Natural killer cell (primary cell): ENCODE data around the gene KCNH1. TPM values are rescaled to one million over a fixed set of nuclear protein-coding genes. Genes with fewer than 3 reads are reported as not detected.

Source experiments
- ATAC-seq, 3 donors: fragments of 150-1000 bp in 2 of 3; fragments of 200-7000 bp in 1 of 3; cut with Tn5 transposase; 1 replicate in 1 of 3; 2 replicates in 2 of 3; pipeline ENCODE4 v1.10.0; 2021; ENCODE audit warnings: mild to moderate bottlenecking in 2 of 3, moderate library complexity in 2 of 3
- DNase-seq, 2 donors: peaks; one replicate each; pipeline versions ENCODE4 v3.0.0 to v3.0.0-alpha.2; 2013 to 2021; ENCODE audit warnings: mixed read lengths in 1 of 2
- H3K27ac ChIP-seq: one replicate; pipeline ENCODE4 v1.5.1; 2013; ENCODE audit warnings: mild to moderate bottlenecking, low read length
- H3K27me3 ChIP-seq: one replicate; pipeline ENCODE4 v1.6.1; 2013; ENCODE audit warnings: low read length; ENCODE audit not compliant: control insufficient read depth, insufficient read depth
- H3K36me3 ChIP-seq: one replicate; pipeline ENCODE4 v1.6.1; 2013; ENCODE audit warnings: low read length; ENCODE audit not compliant: control insufficient read depth, insufficient read depth
- H3K4me1 ChIP-seq: one replicate; pipeline ENCODE4 v1.6.1; 2013; ENCODE audit warnings: low read length; ENCODE audit not compliant: control insufficient read depth, insufficient read depth
- H3K4me3 ChIP-seq: one replicate; pipeline ENCODE4 v1.5.1; 2013; ENCODE audit warnings: low read length
- H3K9me3 ChIP-seq: one replicate; pipeline ENCODE4 v1.6.1; 2013; ENCODE audit warnings: low read length; ENCODE audit not compliant: control insufficient read depth, insufficient read depth
- H3K27ac Mint-ChIP-seq, 2 donors: one replicate each; pipeline ENCODE4 v1.8.0; 2022; ENCODE audit warnings: mild to moderate bottlenecking in 2 of 2, mixed read lengths in 2 of 2, moderate library complexity in 1 of 2
- H3K27me3 Mint-ChIP-seq, 2 donors: one replicate each; pipeline ENCODE4 v1.8.0; 2022; ENCODE audit warnings: low read depth in 2 of 2, mixed read lengths in 2 of 2
- H3K36me3 Mint-ChIP-seq: one replicate; pipeline ENCODE4 v1.8.0; 2022; ENCODE audit warnings: mixed read lengths
- H3K4me1 Mint-ChIP-seq, 2 donors: one replicate each; pipeline ENCODE4 v1.8.0; 2022; ENCODE audit warnings: mixed read lengths in 2 of 2
- H3K4me3 Mint-ChIP-seq: one replicate; pipeline ENCODE4 v1.8.0; 2022; ENCODE audit warnings: mild to moderate bottlenecking, moderate library complexity, mixed read lengths
- H3K9me3 Mint-ChIP-seq, 2 donors: one replicate each; pipeline ENCODE4 v1.8.0; 2022; ENCODE audit warnings: mixed read lengths in 2 of 2
- WGBS: methylation state at CpG from one replicate; pipeline ENCODE4 v1.1.7; 2013; ENCODE audit warnings: missing lambda C conversion rate; ENCODE audit not compliant: insufficient coverage; 5-methylcytosine and 5-hydroxymethylcytosine counted together
- intact Hi-C: fragments of 100-400 bp; cut with micrococcal nuclease; formaldehyde crosslinking; loops from one replicate; pipeline ENCODE4 v1.14.2; 2022
- total RNA-seq, 4 donors: library from RNA; stranded (reverse); fragments of 120-200 nt in 1 of 4; gene quantifications; one replicate each; pipeline versions ENCODE4 v1.2.3 to v1.2.4, GENCODE V29; 2013 to 2022
- TF ChIP-seq, protein P1 (sequence below): fragments of 200-600 bp; IDR thresholded peaks from one replicate; pipeline ENCODE4 v1.8.0; 2022; ENCODE audit warnings: antibody characterized with exemption

KCNH1 gene
- total RNA-seq, 3 donors from 2014 or later (not counting 1 experiment from before 2014, with no cell fraction given), result not detected

DNA sequence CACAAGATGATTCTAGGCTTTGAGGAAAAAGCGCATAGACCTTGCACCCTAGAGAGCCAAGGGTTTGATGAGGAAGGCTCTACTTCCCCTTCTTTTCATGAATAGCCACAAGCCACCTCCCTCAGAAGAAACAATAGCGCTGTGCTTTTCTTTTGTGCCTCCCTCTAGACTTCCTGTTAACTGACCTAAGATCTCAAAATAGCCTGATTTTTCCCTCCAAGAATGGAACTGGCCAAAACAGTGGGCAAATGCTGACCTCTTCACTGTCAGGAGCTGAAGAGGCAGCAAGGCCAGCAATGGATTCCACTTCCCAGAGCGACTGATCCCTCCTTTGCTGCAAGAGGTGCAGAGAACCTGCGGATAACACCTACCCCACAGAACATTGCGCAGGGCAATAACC lies 362.8 kb downstream of the KCNH1 start:
- H3K27me3 Mint-ChIP-seq, result no peaks in the 10 kb centered on the region
- H3K27ac Mint-ChIP-seq, result no peak overlapping the region
- no peak for ATAC-seq
- H3K36me3 Mint-ChIP-seq, result no peaks in the 10 kb centered on the region
- H3K4me1 ChIP-seq, result no peaks in the 10 kb centered on the region
- no peak for DNase-seq
- 67% methylated on average over 5 of the region's 5 CpGs for WGBS
- intact Hi-C loops, result no loop called here
- no peaks in the 10 kb centered on the region for H3K27me3 ChIP-seq
- no peaks in the 10 kb centered on the region for H3K9me3 ChIP-seq
- H3K27ac ChIP-seq, result no peak overlapping the region
- no peak overlapping the region for H3K4me3 ChIP-seq
- no peaks in the 10 kb centered on the region for H3K9me3 Mint-ChIP-seq
- no peaks in the 10 kb centered on the region for H3K36me3 ChIP-seq
- TF ChIP-seq, protein P1, sequence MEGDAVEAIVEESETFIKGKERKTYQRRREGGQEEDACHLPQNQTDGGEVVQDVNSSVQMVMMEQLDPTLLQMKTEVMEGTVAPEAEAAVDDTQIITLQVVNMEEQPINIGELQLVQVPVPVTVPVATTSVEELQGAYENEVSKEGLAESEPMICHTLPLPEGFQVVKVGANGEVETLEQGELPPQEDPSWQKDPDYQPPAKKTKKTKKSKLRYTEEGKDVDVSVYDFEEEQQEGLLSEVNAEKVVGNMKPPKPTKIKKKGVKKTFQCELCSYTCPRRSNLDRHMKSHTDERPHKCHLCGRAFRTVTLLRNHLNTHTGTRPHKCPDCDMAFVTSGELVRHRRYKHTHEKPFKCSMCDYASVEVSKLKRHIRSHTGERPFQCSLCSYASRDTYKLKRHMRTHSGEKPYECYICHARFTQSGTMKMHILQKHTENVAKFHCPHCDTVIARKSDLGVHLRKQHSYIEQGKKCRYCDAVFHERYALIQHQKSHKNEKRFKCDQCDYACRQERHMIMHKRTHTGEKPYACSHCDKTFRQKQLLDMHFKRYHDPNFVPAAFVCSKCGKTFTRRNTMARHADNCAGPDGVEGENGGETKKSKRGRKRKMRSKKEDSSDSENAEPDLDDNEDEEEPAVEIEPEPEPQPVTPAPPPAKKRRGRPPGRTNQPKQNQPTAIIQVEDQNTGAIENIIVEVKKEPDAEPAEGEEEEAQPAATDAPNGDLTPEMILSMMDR, result no peak
- no peaks in the 10 kb centered on the region for H3K4me1 Mint-ChIP-seq
- H3K4me3 Mint-ChIP-seq, result no peak overlapping the region

GRCh38 chr1:210770396-210770984 lies 363.5 kb downstream of the KCNH1 start:
- H3K27ac ChIP-seq, result no peak overlapping the region
- no peak for ATAC-seq
- no peak overlapping the region for H3K4me3 Mint-ChIP-seq
- TF ChIP-seq, protein P1, result no peak
- H3K4me1 Mint-ChIP-seq, result no peaks in the 10 kb centered on the region
- DNase-seq, result no peak
- intact Hi-C loops, result no loop called here
- no peaks in the 10 kb centered on the region for H3K27me3 ChIP-seq
- no peaks in the 10 kb centered on the region for H3K27me3 Mint-ChIP-seq
- H3K36me3 ChIP-seq, result no peaks in the 10 kb centered on the region
- 87% methylated on average over 9 of the region's 9 CpGs for WGBS
- H3K27ac Mint-ChIP-seq, result no peak overlapping the region
- H3K4me3 ChIP-seq, result no peak overlapping the region
- no peaks in the 10 kb centered on the region for H3K4me1 ChIP-seq
- no peaks in the 10 kb centered on the region for H3K36me3 Mint-ChIP-seq
- H3K9me3 ChIP-seq, result no peaks in the 10 kb centered on the region
- H3K9me3 Mint-ChIP-seq, result no peaks in the 10 kb centered on the region

DNA sequence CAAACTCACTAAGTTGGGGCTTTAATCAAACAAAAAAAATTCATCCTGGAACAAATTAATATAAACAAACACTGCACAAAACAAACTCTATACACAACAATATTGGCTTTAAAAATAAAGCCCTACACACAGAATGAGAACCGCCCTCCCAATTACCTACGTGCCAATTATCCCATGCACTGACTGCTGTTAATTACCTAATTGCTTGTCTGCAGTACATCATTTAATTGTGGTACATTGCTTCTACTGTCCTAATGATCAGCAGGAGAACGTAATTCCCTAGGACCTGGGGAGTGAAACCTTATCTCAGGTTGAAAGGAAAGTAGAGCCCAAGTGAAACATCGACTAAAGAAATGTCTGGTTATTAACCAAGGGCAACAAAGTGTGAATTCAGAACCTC lies 364.5 kb downstream of the KCNH1 start:
- H3K36me3 ChIP-seq, result no peaks in the 10 kb centered on the region
- Mint-ChIP-seq H3K27me3 (no peaks in the 10 kb centered on the region), H3K36me3 (no peaks in the 10 kb centered on the region), H3K9me3 (no peaks in the 10 kb centered on the region), H3K4me1 (no peaks in the 10 kb centered on the region), H3K4me3 (no peak overlapping the region), H3K27ac (no peak overlapping the region)
- no peaks in the 10 kb centered on the region for H3K9me3 ChIP-seq
- no peak overlapping the region for H3K4me3 ChIP-seq
- intact Hi-C loops, result no loop called here
- H3K4me1 ChIP-seq, result no peaks in the 10 kb centered on the region
- DNase-seq, result no peak
- no peak overlapping the region for H3K27ac ChIP-seq
- WGBS, result 89% methylated on average over 4 of the region's 4 CpGs
- no peaks in the 10 kb centered on the region for H3K27me3 ChIP-seq
- ATAC-seq, result no peak
- TF ChIP-seq, protein P1, result no peak

DNA sequence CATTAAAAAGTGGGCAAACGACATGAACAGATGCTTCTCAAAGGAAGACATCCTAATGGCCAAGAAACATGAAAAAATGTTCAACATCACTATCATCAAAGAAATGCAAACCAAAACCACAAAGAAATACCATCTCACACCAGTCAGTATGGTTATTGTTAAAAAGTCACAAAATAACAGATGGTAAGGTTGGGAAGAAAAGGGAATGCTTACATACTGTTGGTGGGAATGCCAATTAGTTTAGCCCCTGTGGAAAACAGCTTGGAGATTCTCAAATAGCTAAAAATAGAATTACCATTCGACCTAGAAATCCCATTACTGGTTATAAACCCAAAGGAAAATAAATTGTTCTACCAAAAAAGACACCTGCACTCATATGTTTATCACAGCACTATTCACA lies 369.4 kb downstream of the KCNH1 start:
- no peak for ATAC-seq
- no peaks in the 10 kb centered on the region for H3K36me3 ChIP-seq
- H3K27ac ChIP-seq, result no peak overlapping the region
- Mint-ChIP-seq H3K4me1 (no peaks in the 10 kb centered on the region), H3K4me3 (no peak overlapping the region), H3K27me3 (no peaks in the 10 kb centered on the region), H3K36me3 (no peaks in the 10 kb centered on the region), H3K27ac (no peak overlapping the region), H3K9me3 (no peaks in the 10 kb centered on the region)
- TF ChIP-seq, protein P1, result no peak
- H3K9me3 ChIP-seq, result peaks cover 5% of the 10 kb centered on the region
- no peaks in the 10 kb centered on the region for H3K4me1 ChIP-seq
- intact Hi-C loops, result no loop called here
- no peak overlapping the region for H3K4me3 ChIP-seq
- H3K27me3 ChIP-seq, result no peaks in the 10 kb centered on the region
- 22% methylated on average over 2 of the region's 2 CpGs for WGBS
- DNase-seq, result no peak
